Breast epithelium (tissue), 4 donors: ENCODE measurements around the gene BRAF. TPM values are rescaled to one million over a fixed set of nuclear protein-coding genes. Genes with fewer than 3 reads are reported as not detected.
"Not testable (repeated sequence)": the region's sequence is repeated elsewhere in the genome, so short reads cannot be mapped to it uniquely, and the experiment has no call there.

Experiments used
- DNase-seq, 2 donors: peaks; one replicate each; pipeline ENCODE4 v3.0.0-alpha.2; 2019; ENCODE audit warnings: low spot score in 2 of 2
- H3K27ac ChIP-seq, 2 donors: fragments of 200-600 bp; sonication (generic) in 1 of 2; one replicate each; pipeline ENCODE4 v1.5.1; 2016 to 2019; ENCODE audit warnings: mild to moderate bottlenecking in 1 of 2
- H3K27me3 ChIP-seq, 2 donors: fragments of 200-600 bp; sonication (generic) in 1 of 2; one replicate each; pipeline versions ENCODE4 v1.5.1 to v1.6.0; 2017 to 2019; ENCODE audit warnings: control low read depth in 1 of 2, mild to moderate bottlenecking in 1 of 2
- H3K36me3 ChIP-seq: fragments of 200-600 bp; one replicate; pipeline ENCODE4 v1.5.1; 2019
- H3K4me1 ChIP-seq, 2 donors: fragments of 200-600 bp; sonication (generic); one replicate each; pipeline ENCODE4 v1.5.1; 2016 to 2019; ENCODE audit warnings: control low read depth in 1 of 2
- H3K4me3 ChIP-seq, 3 donors: fragments of 200-600 bp; sonication (generic); 1 replicate in 2 of 3; 2 replicates in 1 of 3; pipeline ENCODE4 v1.5.1; 2016 to 2019; ENCODE audit warnings: mild to moderate bottlenecking in 3 of 3, moderate library complexity in 2 of 3
- H3K9me3 ChIP-seq, 2 donors: fragments of 200-600 bp; sonication (generic) in 1 of 2; one replicate each; pipeline ENCODE4 v1.5.1; 2016 to 2019; ENCODE audit warnings: control low read depth in 1 of 2
- POLR2A ChIP-seq: fragments of 450-650 bp; IDR thresholded peaks from one replicate; pipeline ENCODE4 v1.6.1; 2016; ENCODE audit warnings: antibody characterized with exemption, mild to moderate bottlenecking, moderate library complexity
- POLR2AphosphoS5 ChIP-seq, 3 donors: sonication (generic); formaldehyde crosslinking; IDR thresholded peaks; one replicate each; pipeline ENCODE4 v1.6.1; 2017; ENCODE audit warnings: antibody characterized with exemption in 3 of 3
- intact Hi-C: fragments of 100-400 bp; cut with DNase I; formaldehyde crosslinking; loops from one replicate; pipeline ENCODE4 v1.15.1; 2023; ENCODE audit warnings: low total_unique reads
- total RNA-seq, 3 donors: library from RNA; depleted of rRNA; stranded (reverse); fragments of >200 nt; gene quantifications; one replicate each; pipeline ENCODE4 v1.1.0, GENCODE V29; 2016
- TF ChIP-seq, protein P1 (sequence below), 3 donors: fragments of 450-650 bp; IDR thresholded peaks; one replicate each; pipeline ENCODE4 v1.5.1; 2016 to 2017; ENCODE audit warnings: antibody characterized with exemption in 3 of 3, mild to moderate bottlenecking in 3 of 3, moderate library complexity in 3 of 3

BRAF gene
- total RNA-seq, 3 donors from 2014 or later, result 42.1 to 106 (median 64.9) TPM

DNA sequence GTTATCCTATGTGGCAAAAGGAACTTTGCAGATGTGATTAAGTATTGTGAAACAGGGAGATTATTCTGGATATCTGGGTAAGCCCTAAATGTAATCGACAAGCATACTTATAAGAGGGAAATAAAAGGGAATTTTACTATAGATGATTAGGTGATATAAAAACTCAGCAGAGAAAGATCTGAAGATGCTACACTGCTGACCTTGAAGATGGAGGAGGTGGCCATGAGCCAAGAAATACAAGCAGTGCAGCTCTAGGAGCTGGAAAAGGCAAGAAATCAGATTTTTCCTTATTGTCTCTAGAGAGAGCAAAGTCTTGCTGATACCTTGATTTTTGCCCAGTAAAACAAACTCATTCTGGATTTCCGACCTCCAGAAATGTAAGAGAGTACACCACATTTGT lies 67.7 kb downstream of the BRAF start:
- Histone ChIP-seq H3K27me3 (no peaks in the 10 kb centered on the region), H3K4me1 (no peaks in the 10 kb centered on the region), H3K27ac (no peak overlapping the region), H3K36me3 (no peaks in the 10 kb centered on the region), H3K9me3 (no peaks in the 10 kb centered on the region), H3K4me3 (no peak overlapping the region)
- DNase-seq, result no peak
- no peak for TF ChIP-seq POLR2A
- no peak for TF ChIP-seq POLR2AphosphoS5 (IDR thresholded peaks at IDR 0.05)
- TF ChIP-seq, protein P1, sequence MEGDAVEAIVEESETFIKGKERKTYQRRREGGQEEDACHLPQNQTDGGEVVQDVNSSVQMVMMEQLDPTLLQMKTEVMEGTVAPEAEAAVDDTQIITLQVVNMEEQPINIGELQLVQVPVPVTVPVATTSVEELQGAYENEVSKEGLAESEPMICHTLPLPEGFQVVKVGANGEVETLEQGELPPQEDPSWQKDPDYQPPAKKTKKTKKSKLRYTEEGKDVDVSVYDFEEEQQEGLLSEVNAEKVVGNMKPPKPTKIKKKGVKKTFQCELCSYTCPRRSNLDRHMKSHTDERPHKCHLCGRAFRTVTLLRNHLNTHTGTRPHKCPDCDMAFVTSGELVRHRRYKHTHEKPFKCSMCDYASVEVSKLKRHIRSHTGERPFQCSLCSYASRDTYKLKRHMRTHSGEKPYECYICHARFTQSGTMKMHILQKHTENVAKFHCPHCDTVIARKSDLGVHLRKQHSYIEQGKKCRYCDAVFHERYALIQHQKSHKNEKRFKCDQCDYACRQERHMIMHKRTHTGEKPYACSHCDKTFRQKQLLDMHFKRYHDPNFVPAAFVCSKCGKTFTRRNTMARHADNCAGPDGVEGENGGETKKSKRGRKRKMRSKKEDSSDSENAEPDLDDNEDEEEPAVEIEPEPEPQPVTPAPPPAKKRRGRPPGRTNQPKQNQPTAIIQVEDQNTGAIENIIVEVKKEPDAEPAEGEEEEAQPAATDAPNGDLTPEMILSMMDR (IDR thresholded peaks at IDR 0.05), result no peak
- intact Hi-C loops, result no loop called here

DNA sequence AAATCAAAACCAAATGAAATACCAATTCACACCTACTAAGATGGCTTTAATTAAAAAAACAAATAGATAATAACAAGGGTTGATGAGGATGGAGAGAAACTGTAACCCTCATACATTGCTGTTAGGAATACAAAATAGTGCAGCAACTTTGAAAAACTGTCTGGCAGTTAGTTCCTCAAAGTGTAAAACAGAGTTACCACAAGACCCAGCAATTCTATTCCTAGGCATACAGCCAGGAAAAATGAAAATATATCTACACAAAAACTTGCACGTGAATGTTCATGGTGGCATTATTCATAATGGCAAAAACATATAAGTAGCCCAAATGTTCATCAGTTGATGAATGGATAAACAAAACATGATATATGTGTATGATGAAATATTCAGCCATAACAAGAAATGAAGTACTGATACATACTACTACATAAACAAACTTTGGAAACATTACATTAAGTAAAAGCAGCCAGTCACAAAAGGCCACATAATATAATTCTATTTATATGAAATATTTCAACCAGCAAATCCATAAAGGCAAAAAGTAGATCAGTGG lies 83.5 kb downstream of the BRAF start:
- no peak overlapping the region for H3K27ac ChIP-seq
- no peaks in the 10 kb centered on the region for H3K9me3 ChIP-seq
- no peaks in the 10 kb centered on the region for H3K27me3 ChIP-seq
- no peak for DNase-seq
- intact Hi-C loops, result no loop called here
- TF ChIP-seq POLR2A, result no peak
- no peak for TF ChIP-seq POLR2AphosphoS5 (IDR thresholded peaks at IDR 0.05)
- TF ChIP-seq, protein P1 (IDR thresholded peaks at IDR 0.05), result no peak
- H3K4me1 ChIP-seq, result no peaks in the 10 kb centered on the region
- H3K36me3 ChIP-seq, result no peaks in the 10 kb centered on the region
- H3K4me3 ChIP-seq, result no peak overlapping the region

DNA sequence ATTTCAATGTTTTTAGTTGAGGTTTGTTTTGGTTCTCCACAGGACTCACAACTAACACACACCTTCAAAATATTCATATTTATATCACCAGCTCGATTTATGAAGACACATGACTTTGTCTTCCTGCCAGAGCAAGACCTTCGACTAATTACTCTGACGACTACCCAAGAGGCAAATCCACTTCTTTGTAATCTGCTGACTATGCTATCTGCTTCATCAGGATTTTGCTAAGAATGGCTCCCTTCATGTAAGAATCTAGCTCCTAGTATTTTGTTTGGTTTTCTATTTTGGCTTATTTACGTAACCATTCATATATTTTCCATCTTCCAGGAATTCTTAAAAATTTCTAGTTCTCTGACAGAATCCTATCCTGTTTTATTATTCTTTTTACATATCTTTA lies 93.0 kb downstream of the BRAF start:
- no peak for TF ChIP-seq POLR2AphosphoS5 (IDR thresholded peaks at IDR 0.05)
- TF ChIP-seq, protein P1 (IDR thresholded peaks at IDR 0.05), result no peak
- no peak for TF ChIP-seq POLR2A
- H3K4me1 ChIP-seq, result no peaks in the 10 kb centered on the region
- no peaks in the 10 kb centered on the region for H3K27me3 ChIP-seq
- no peaks in the 10 kb centered on the region for H3K36me3 ChIP-seq
- DNase-seq, result no peak
- no peak overlapping the region for H3K27ac ChIP-seq
- intact Hi-C loops, result no loop called here
- H3K9me3 ChIP-seq, result no peaks in the 10 kb centered on the region
- H3K4me3 ChIP-seq, result no peak overlapping the region

DNA sequence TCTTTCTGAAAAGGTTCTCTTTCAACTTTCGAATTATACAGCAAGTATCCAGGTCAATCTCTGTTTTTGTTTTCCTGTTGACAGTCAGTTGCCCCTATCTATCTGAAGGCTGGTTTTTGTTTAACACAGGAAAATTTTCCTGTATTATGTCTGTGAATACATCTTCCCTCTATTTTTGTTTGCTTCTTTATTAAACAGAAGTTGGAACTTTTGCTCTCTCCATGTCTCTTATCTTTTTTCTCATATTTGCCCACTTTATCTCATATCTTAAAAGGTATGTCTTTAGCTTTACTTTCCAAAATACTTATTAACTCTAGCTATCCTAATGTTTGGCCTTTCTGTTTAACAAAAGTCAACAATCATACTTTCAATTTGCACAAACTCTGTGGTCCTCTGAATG lies 95.0 kb downstream of the BRAF start:
- Histone ChIP-seq H3K4me1 (no peaks in the 10 kb centered on the region), H3K9me3 (no peaks in the 10 kb centered on the region), H3K27ac (no peak overlapping the region), H3K27me3 (no peaks in the 10 kb centered on the region), H3K36me3 (no peaks in the 10 kb centered on the region), H3K4me3 (no peak overlapping the region)
- intact Hi-C loops, result no loop called here
- DNase-seq, result no peak
- TF ChIP-seq POLR2A (no peak), POLR2AphosphoS5 (IDR thresholded peaks at IDR 0.05) (no peak)
- TF ChIP-seq, protein P1 (IDR thresholded peaks at IDR 0.05), result no peak

DNA sequence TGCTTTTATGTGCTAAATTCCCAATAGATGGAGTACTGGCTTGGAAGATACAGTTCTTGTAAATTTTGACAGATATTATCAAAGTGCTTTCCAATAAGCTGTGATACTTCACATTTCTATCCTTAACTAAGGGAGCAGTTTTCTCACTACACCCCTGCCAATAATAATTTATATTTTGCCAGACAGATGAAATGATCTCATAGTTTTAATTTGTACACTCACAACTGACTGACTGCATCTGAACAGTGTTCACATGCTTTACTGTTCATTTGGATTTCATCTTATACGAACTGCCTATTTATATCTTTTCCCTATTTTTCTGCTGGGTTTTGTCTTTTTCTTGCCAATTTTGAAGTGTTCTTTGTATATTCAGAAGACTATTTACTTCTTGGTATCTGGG lies 96.0 kb downstream of the BRAF start:
- intact Hi-C loops, result no loop called here
- no peak for DNase-seq

DNA sequence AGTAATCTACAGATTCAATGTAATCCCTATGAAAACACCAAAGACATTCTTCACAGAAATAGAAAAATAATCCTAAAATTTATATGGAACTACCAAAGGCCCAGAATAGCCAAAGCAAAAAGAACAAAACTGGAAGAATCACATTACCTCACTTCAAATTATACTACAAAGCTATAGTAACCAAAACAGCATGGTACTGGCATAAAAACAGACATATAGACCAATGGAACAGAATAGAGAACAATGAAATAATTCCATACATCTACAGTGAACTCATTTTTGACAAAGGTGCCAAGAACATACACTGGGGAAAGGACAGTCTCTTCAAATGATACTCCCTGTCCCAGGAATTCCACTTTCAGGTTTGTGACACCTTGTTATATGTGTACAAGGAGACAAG lies 107.3 kb downstream of the BRAF start:
- not testable (repeated sequence) for H3K4me3 ChIP-seq, H3K27ac ChIP-seq, H3K36me3 ChIP-seq, H3K27me3 ChIP-seq, DNase-seq, H3K4me1 ChIP-seq, H3K9me3 ChIP-seq
- intact Hi-C loops, result loop anchor here (5.0 kb wide), 1 partner anchor 190 kb away; no protein-coding TSS in a partner anchor

More for the DNA sequence above, 96.0 kb downstream of the BRAF start:
- Histone ChIP-seq H3K4me3 (no peak overlapping the region), H3K27me3 (no peaks in the 10 kb centered on the region), H3K27ac (no peak overlapping the region), H3K36me3 (no peaks in the 10 kb centered on the region), H3K9me3 (no peaks in the 10 kb centered on the region), H3K4me1 (no peaks in the 10 kb centered on the region)
- TF ChIP-seq POLR2A (no peak), POLR2AphosphoS5 (IDR thresholded peaks at IDR 0.05) (no peak)
- TF ChIP-seq, protein P1 (IDR thresholded peaks at IDR 0.05), result no peak
